HT-29 (cell line): ENCODE results near the gene HNMT. TPM values are rescaled to one million over a fixed set of nuclear protein-coding genes. Genes with fewer than 3 reads are reported as not detected.
"Not testable (repeated sequence)": the region's sequence is repeated elsewhere in the genome, so short reads cannot be mapped to it uniquely, and the experiment has no call there.

Experiments used
- DNase-seq: peaks from one replicate; pipeline ENCODE4 v3.0.0-alpha.2; 2015; ENCODE audit warnings: low spot score
- total RNA-seq: library from RNA; depleted of rRNA; stranded (reverse); fragments of >200 nt; shearing (Covaris generic); gene quantifications from 2 replicates; pipeline ENCODE4 v1.2.3, GENCODE V29; 2014; rRNA removed

Gene HNMT
- 18.8 and 27.2 TPM in 2 replicates for total RNA-seq

DNA sequence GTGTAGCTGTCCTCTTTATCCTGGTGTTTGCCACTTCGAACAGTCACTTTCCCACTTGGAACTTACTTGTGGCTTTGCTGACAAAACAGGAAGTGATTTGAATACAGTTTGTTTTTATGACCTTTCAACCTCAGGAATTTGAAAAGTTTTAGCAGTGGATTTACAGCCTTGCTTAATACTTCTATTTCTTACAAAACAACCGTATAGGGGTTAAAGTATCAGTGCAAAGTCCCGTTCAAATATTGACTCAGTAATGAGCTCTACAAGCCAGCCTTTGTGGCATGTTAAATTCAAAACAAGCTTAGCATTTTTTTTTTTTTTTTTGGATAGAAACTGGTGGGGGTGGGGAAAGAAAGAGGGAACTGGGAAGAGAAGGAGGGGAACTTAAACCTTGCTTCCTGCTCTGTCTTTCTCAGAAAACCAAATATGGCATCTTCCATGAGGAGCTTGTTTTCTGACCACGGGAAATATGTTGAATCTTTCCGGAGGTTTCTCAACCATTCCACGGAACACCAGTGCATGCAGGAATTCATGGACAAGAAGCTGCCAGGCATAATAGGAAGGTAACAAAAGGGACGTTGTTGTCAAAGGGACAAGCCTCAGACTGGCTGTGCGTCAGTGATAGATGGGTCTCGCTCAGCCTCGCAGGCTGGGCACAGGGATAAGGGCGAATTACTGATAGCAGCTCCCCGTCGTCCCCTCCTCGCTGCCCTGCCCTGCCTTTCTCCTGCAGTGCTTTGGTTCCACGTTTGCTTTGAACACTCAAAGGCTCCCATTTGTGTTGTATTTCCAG is at the start of gene HNMT:
Gene HNMT, plus strand, starts transcription at position 408 of the 793 bp plus-strand sequence. Its CDS starts 19 bp downstream, at position 427.
- peak; percentile 86 for DNase-seq

DNA sequence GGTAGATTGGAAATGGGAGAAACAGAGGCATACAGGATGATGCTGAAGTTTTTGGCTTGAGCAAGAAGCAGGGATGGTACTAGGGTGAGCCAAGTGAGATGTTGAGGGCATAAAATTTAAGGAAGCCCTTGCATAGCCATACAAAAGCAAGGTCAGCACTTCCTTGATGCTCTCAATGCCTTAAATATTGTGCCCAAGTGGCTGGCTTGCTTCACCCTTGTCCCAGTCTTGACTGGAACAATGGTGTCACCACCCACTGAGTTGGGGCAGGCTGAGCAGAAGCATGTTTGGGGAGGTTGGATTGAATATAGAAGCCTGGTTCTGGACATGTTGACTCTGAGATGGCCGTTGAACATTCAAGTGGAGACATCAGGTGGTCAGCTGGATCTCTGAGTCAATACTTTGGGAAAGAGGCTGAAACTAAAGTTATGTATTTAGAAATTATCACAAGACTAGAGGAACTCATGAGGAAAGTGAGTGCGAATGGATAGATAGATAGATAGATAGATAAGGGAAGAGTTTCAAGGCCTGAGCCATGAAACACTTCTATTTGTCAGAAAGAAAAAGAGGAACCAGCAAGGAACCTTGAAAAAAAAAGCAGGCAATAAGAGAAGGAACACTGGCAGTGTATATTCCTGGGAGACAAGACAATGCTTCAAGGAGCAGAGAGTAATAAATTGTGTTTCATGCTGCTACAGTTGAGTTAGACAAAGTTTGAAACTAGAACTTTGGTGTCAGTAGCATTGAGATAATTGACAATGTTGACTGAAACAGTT is 43.0 kb upstream of the HNMT start:
- DNase-seq = no peak

DNA sequence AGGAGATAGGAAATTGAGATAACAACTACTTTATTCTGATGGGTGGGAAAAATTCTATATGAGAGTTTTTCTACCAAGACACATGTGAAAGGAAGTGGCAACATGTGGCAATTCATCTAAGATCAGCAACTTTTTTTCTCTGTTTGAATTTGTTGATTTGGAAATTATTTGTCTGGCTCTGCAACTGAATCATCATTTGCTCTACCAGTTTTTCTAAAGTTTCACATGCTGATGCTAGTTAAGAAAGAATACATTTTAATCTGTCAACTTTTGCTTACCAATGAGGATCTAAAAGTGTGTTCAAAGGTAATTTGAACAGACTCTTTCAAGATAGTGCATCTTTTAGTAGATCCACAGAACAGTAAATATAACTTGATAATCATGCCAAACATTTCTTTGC is 42.1 kb upstream of the HNMT start:
- not testable (repeated sequence) for DNase-seq

DNA sequence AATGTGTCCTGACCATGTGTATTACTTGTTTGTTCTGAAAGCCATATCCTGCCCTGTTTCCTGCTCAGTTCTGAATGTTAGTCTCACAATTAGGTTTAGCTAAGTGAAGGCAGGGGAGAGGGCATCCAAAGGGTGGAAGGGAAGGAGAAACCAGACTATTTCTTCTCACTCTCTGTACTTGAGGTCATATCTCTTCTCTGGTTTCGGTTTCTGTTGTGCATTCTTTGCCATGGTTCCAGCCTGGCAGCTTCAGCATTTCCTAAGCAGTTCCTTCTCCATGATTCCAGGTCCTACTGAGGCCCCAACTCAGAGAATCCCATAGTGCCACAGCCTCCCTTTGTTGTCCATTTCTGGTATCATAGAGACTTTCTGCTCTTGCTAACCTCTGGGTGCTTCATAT is 40.3 kb upstream of the HNMT start:
- no peak for DNase-seq

DNA sequence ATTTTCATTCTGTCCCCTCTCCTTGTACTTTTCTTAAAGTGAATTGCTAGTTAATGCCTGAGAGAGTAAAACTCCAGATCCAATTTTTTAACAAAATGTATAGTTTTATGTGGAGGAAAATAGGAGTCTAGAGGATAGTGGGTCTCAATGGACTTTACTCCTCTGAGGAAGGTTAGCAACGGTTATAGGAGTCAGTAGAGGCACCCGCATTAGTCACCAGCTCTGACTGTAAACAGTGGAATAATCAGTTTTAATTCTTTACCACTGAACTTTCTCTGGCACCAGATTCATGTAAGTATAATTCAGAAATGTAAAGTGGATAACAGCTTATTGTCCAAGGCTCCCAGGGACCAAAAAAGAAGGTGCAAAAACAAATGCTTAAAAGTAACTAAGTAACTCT is 38.7 kb upstream of the HNMT start:
- DNase-seq = no peak

DNA sequence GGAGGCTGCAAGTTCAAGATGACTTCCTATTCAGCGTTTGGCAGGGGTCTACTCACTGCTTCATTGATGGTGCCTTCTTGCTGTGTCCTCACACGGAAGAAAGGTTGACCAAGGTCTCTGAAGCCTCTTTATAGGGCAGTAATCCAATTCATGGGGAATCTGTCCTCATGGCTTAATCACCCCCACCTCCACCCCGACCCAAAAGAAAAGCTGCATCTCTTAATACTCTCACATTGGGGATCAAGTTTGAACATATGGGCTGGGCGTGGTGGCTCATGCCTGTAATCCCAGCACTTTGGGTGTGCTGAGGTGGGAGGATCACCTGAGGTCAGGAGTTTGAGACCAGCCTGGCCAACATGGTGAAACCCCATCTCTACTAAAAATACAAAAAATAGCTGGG is 36.4 kb upstream of the HNMT start:
- DNase-seq = no peak

DNA sequence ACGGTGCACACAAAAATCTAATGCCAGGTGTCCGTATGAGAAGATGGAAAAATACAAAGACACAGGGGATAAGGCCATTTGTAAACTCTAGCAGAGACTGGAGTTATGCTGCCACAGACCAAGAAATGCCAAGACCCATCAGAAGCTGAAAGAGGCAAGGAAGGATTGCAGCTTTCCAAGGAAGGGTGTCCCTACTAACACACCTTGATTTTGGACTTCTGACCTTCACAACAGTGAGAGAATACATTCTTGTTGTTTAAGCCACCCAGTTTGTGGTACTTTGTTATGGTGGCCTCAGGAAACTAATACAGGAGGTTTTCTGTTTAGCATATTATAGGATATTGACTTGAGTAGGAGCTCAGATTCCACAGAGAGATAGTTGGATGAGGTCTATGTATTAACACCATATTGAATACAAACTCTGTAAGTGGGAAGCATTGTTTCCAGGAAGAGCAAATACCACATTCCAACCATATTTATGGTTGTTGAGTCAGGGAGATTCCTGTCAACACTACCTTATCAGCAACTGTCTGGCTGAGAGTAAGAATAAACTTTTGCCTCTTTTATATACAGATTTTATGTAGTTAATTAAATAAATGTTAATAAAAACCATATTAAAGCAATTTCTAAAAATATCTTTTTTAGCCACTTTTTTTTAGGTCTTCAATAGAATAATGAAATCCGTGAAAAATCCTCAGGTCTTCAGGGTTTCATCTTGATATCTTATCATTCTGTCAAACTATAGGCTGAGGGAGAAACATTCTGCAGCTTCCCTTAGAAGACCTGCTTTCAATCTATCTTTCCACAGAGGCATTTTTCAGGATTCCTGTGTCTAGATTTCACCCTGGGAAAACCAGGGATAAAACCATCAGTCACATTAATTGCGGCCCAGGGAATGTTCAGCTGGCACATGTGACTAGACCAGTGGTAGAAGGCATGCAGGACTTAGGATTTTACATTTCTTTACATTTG is 35.4 kb upstream of the HNMT start:
- peak; percentile 39 for DNase-seq

DNA sequence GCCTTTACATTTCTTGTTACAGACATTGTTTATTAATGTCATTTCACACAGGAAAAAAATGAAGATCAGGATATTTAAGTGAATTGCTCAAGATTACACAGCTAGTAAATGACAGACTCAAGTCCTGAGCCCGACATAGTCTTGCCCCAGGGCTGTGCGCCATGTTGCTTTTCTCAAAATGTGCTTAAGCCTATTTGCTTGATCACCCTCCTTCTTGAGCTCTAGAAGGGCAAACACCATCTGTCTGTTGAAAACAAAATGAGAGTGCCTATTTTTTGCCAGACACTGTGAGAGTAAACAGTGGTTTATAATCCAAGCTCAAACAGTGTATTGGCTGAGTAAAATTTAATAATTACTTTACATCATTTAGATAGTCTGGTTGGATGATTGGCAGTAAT is 34.8 kb upstream of the HNMT start:
- DNase-seq = no peak

DNA sequence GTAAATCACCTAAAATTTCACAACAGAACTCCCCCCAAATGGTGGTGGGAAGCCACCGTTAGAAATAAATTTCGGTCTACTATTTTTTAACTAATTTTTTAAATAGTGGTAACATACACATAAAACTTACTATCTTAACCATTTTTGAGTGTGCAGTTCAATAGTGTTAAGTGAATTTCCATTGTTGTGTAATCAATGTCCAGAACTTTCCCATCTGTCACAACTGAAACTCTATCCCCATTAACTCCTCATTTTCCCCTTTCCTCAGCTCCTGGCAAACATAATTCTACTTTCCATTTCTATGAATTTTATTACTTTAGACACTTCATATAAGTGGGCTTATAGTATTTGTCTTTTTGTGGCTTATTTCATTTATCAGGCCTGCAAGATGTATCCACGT is 34.1 kb upstream of the HNMT start:
- DNase-seq = no peak

DNA sequence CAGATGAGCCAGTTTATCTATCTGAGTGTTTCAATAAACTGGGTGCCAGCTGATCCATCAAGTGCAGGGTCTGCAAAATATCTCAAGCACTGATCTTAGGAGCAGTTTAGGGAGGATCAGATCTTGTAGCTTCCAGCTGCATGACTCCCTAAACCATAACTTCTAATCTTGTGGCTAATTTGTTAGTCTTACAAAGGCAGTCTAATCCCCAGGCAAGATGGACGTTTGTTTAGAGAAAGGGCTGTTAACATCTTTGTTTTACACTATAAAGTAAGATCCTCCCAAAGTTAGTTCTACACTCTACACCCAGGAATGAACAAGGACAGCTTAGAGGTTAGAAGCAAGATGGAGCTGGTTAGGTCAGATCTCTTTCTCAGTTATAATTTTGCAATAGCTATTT is 28.7 kb upstream of the HNMT start:
- DNase-seq = no peak

DNA sequence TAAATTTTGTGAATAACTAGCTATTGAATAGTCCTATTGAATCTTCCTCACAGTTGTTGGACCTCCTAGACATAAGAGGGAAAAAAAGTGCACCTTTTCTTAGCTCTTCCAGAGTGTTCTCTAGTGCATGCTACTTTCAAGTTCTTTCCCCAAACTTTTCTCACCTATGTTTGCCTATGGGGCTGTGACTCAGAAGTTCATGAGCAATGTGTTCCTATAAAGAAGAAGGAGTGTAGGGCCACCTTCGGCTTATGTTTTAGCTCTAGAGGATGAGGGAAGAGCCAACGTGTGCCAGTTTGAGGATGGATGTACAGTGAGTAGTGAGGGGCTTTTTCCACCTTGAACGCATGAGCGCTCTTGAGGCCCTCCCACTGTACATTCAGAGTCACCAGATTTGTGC is 27.0 kb upstream of the HNMT start:
- DNase-seq = no peak

DNA sequence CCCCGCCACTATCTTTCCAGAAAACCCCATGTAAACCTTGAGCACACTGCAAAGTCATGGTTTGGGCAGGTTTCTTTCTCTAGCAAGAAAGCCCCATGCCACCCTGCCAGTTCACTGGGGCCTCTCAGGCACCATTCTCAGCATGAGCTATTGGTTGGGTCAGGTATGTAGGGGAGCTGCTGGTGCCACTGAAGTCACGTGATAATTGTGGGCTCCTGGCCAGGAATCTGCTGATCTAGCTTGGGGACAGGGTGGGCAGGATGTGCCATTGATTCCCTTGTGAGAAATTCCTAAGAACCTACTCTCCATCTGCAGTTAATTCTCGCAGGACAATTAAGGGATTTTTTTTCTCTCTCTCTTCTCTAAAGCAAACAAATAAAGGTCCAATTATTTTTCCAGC is 26.5 kb upstream of the HNMT start:
- DNase-seq = no peak

DNA sequence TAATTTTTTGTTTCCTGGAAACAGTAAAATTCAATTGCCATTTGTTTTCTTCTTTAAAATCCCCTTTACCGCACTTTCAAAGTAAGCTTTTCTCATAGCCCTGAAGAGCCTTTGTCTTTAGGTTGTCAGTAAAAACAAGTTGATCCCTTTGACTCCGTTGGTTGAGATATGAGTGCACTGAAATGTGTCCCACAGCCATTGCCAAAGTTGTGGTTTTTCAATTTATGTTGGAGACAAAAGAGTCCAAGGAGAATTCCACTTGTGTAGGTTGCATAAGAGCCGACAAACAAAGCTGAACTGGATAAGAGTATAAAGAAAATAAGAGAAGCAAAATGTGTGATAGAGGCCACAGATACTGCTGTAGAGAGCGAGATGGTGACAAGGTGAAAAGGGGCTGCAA is 26.1 kb upstream of the HNMT start:
- DNase-seq = no peak

DNA sequence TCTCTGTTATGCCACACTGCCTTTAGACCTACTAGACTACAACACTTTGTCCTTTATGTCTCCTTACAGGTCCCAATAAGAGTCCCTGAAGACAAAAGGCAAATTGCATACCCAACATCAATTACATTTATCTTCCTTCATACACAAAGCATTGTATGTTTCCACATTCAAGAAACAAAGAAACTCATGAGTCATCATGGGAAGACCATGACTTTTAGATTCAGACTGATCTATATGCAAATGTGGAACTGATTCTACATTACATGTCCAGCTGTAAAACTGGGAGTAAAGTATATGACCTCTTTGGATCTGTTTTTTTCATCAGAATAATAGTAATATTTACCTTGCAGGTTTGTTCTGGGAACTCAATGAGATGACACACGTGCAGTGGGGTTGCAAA is 25.2 kb upstream of the HNMT start:
- DNase-seq = no peak

DNA sequence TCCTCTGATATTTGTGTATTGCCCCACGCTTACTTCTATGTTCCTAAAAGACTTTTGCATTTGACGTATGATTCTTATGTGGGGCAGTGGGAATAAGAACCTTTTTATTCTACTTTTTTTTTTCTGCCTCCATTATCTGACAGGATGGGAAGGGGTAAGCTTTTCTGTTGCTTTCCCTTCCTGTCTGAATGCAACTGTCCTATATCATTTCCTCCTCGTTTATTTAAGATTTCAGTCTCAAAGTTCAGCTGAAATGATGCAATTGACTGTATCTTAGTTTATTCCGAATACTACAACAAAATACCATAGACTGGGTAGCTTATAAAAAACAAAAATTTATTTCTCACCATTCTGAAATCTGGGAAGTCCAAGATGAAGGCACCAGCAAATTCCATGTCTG is 24.1 kb upstream of the HNMT start:
- no peak for DNase-seq

DNA sequence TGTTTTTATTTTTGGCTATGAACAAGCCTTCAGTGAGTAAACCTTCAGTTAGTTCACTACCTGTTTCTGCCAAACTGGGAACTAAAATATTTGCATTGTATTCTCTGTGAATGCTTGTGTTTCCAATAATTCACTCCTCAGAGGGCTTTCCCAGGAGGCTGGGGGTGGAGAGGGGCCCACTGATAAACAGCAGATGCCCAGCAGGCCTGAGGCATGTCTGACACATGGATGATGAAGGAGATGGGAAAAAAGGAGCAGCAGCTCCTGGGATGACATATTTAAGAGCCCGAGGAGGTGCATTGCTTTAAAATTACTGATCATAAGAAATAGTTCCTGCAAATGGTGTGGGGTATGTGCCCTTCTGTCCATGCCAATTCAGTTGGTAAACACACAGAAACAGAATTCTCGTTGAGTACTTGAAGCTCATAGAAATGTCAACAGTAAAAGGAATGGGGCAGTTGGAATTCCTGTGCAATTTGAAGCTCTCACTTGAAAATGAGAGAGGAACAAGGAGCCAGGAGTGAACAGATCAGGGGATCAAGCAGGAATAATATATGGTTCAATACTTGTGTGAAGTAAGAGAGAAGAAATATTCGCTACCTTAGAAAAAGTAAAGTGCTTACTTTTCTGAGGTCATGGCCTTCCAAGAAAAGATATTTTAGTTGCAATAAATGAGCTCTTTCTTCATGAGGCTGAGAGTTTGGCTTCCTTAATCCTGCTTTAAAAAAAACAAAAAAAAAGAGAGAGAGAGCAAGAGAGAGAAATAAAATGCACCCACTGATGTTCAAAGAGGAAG is 22.0 kb upstream of the HNMT start:
- DNase-seq = no peak

DNA sequence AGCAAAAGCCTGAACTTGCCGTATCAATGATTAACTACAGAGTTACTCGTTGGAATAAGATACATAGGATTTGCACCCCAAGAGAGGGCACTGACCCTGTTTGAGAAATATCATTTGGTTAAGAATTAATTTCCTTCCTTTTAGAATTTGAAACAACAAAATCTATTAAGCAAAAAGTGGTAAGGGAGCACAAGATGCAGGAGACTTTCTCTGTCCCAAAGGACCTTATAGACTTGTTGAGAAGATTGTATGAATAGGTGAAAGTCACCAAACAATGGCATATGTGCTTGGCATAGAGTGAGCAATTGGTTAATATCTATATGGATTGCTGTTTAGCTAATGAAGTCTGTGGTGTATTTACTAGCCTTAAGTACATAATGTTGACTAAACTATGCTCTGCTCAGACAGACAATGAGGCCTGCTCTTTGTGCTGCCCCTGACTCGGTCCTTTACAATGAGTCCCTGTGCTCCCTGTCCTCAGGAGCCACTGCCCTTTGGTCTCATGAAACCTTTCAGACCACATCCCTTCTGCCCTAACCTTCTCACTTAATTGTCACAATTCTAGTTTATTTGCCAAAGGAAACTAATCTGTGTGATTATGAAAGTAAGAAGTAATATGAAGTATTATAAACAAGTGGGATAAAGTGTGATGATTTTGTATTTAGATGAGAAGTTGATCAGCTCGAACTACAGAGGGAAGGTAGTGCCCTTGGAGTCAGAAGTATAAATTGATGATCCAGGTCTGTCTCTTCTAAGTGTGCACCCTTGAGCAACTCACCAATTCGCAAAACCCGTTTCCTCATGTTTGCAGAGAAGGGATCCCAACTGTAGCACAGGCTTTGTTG is 21.2 kb upstream of the HNMT start:
- DNase-seq = peak; percentile 4

DNA sequence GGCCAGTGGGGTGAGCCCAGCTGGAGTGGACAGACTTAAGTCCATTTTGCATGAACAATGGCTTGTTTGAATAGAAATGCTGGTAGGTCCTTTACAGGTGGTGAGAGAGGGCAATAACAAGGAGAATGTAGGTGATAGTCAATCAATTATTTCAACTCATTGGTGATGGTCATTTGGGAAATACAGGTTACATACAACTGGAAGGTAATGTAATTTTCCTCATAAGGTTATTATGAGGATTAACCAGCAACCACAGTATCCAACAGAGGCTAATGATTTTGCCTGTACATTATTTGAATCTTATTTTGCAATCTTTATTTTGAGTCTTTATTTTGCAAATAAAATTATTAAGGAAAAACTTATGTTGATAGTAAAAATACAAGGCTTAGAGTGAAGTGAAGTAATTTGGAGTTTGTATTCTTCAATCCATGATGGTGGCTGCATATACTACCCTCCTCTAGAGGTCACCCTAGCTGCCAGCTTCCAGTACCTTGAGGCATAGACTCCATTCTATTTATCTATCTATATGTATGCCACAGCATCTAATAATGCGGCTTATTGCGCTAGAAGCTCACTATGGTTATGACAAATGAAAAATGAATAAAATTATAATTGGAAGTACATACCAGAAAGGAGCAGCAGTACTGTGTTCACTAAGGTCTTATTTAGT is 20.5 kb upstream of the HNMT start:
- peak; percentile 9 for DNase-seq

DNA sequence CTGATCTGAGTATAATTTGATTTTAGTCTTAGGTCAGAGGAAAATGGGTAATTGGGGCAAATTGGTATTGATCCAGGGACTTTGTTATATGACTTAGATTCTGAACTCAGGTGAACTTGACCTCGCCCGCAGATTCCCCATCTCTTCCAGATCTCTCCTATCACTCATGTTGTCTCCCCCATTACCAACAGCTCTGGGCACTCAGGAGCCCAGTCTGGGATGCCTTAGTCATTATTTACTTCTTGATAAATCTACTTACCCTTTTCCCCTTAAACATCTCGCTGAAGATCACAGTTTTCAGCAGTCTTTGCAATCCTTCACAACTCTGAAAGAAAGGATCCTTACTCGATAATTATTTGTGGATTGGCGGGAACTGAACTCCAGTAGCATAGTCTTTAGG is 19.6 kb upstream of the HNMT start:
- DNase-seq = no peak

DNA sequence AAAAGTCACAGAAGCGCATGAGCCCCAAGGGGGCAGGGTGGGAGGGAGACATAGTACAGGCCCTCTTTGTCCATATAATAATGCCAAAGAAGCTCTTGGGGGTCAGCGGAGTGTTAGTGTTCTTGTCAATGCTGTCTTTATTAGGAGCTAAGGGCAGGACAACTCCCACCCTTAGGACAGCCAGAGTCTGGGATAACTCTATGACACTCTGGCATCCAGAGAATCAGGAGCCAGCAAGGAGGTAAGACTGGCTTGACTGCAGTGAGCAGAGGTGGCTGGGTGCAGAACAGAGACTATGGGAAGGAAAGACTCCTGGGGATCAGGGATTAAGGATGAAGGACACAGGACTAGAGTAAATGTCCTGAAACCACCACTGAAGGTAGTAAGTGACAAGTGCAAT is 19.0 kb upstream of the HNMT start:
- DNase-seq = no peak
